CD8-positive, alpha-beta memory T cell (primary cell): ENCODE results near the gene MKLN1. TPM values are rescaled to one million over a fixed set of nuclear protein-coding genes. Genes with fewer than 3 reads are reported as not detected.

ENCODE experiments used
- CTCF ChIA-PET: fragments of 350-600 bp; sonication (Branson Sonifier 250); formaldehyde crosslinking; loops from one replicate; lab custom pipeline; 2021; ENCODE audit warnings: antibody characterized with exemption; lab: Charles Lee
- POLR2A ChIA-PET: fragments of 350-600 bp; sonication (Branson Sonifier 250); formaldehyde crosslinking; loops from one replicate; lab custom pipeline; 2021; ENCODE audit warnings: antibody characterized with exemption; lab: Charles Lee
- DNase-seq, 5 donors: peaks; one replicate each; pipeline versions ENCODE4 v3.0.0 to v3.0.0-alpha.2; 2020 to 2022; ENCODE audit warnings: mixed read lengths in 1 of 5
- H3K27ac ChIP-seq: one replicate; pipeline ENCODE4 v1.7.0; 2013; ENCODE audit warnings: low read depth, mild to moderate bottlenecking, low read length, moderate library complexity
- H3K27me3 ChIP-seq: 2 replicates; pipeline ENCODE4 v1.7.0; 2013; ENCODE audit warnings: low read length, mild to moderate bottlenecking; ENCODE audit not compliant: insufficient read depth, poor library complexity, severe bottlenecking
- H3K36me3 ChIP-seq: 2 replicates; pipeline ENCODE4 v1.7.0; 2013; ENCODE audit warnings: mild to moderate bottlenecking, low read length, moderate library complexity; ENCODE audit not compliant: insufficient read depth
- H3K4me1 ChIP-seq: 2 replicates; pipeline ENCODE4 v1.7.0; 2013; ENCODE audit warnings: mild to moderate bottlenecking, low read length, moderate library complexity; ENCODE audit not compliant: insufficient read depth
- H3K4me3 ChIP-seq: 2 replicates; pipeline ENCODE4 v1.7.0; 2013; ENCODE audit warnings: mild to moderate bottlenecking, low read length
- H3K9me3 ChIP-seq: 2 replicates; pipeline ENCODE4 v1.7.0; 2013; ENCODE audit warnings: mild to moderate bottlenecking, low read length
- H3K27ac Mint-ChIP-seq, 8 donors: one replicate each; pipeline ENCODE4 v1.8.0; 2020 to 2021; ENCODE audit warnings: mixed read lengths in 8 of 8, mild to moderate bottlenecking in 6 of 8, inconsistent platforms in 3 of 8, moderate library complexity in 3 of 8
- H3K27me3 Mint-ChIP-seq, 2 donors: one replicate each; pipeline ENCODE4 v1.8.0; 2020 to 2021; ENCODE audit warnings: mixed read lengths in 2 of 2, mild to moderate bottlenecking in 1 of 2, moderate library complexity in 1 of 2
- H3K36me3 Mint-ChIP-seq, 3 donors: one replicate each; pipeline ENCODE4 v1.8.0; 2020 to 2021; ENCODE audit warnings: mixed read lengths in 3 of 3, inconsistent platforms in 1 of 3, mild to moderate bottlenecking in 1 of 3
- H3K4me1 Mint-ChIP-seq, 3 donors: one replicate each; pipeline ENCODE4 v1.8.0; 2020 to 2021; ENCODE audit warnings: mixed read lengths in 3 of 3, inconsistent platforms in 1 of 3, mild to moderate bottlenecking in 1 of 3
- H3K4me3 Mint-ChIP-seq, 7 donors: one replicate each; pipeline ENCODE4 v1.8.0; 2020 to 2021; ENCODE audit warnings: mixed read lengths in 7 of 7, mild to moderate bottlenecking in 6 of 7, moderate library complexity in 4 of 7, inconsistent platforms in 2 of 7
- H3K9me3 Mint-ChIP-seq, 5 donors: one replicate each; pipeline ENCODE4 v1.8.0; 2020 to 2022; ENCODE audit warnings: mixed read lengths in 5 of 5, mild to moderate bottlenecking in 3 of 5, moderate library complexity in 2 of 5, inconsistent platforms in 1 of 5
- polyA plus RNA-seq: library from polyadenylated mRNA; unstranded; fragments of 300-500 nt; fragmentation: Illumina TruSeq; gene quantifications from one replicate; pipeline ENCODE4 v1.2.3, GENCODE V29; 2021
- total RNA-seq, 2 experiments: library from RNA; stranded (reverse); gene quantifications; one replicate each; pipeline ENCODE4 v1.2.3, GENCODE V29; 2021

The MKLN1 gene
- total and polyA plus RNA-seq, 3 experiments from 2014 or later, result 21.8 to 34.0 (median 31.0) TPM

DNA sequence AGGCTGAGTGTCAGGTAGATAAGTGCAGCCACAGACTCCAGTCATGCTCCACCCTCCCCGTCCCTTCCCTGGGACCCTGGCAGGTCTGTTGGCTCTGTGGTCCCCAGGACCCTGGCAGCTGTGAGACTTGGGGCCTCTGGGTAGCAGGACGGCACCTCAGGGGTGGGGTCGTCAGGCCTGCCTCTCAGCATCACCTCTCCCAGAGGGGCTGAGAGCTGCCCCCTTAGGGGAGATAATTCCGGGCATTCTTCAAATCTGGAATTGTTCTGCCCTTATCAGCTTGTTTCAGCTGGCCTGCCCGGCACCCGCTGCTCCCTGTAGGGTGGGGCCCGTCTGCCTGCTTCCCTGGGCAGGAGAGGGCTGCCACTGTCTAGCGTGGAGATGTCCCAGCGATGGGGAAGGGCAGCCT, 205.5 kb downstream of the MKLN1 start:
- Mint-ChIP-seq H3K9me3 (no peaks in the 10 kb centered on the region), H3K4me3 (no peak overlapping the region), H3K4me1 (no peaks in the 10 kb centered on the region), H3K27ac (no peak overlapping the region), H3K36me3 (peaks cover 0 to 4% (median 0%) of the 10 kb centered on the region in 3 donors), H3K27me3 (peaks cover 6 to 7% of the 10 kb centered on the region in 2 donors)
- ChIA-PET CTCF (interaction anchor here (1.0 to 1.2 kb wide), 2 partner anchors 21 to 26 kb away, joined by 3 read pairs; no protein-coding TSS in a partner anchor), POLR2A (no interaction called here)
- no peak overlapping the region for H3K27ac ChIP-seq
- no peaks in the 10 kb centered on the region for H3K4me1 ChIP-seq
- no peaks in the 10 kb centered on the region for H3K36me3 ChIP-seq
- no peaks in the 10 kb centered on the region for H3K27me3 ChIP-seq
- DNase-seq, result no peak
- H3K4me3 ChIP-seq, result no peak overlapping the region
- no peaks in the 10 kb centered on the region for H3K9me3 ChIP-seq

DNA sequence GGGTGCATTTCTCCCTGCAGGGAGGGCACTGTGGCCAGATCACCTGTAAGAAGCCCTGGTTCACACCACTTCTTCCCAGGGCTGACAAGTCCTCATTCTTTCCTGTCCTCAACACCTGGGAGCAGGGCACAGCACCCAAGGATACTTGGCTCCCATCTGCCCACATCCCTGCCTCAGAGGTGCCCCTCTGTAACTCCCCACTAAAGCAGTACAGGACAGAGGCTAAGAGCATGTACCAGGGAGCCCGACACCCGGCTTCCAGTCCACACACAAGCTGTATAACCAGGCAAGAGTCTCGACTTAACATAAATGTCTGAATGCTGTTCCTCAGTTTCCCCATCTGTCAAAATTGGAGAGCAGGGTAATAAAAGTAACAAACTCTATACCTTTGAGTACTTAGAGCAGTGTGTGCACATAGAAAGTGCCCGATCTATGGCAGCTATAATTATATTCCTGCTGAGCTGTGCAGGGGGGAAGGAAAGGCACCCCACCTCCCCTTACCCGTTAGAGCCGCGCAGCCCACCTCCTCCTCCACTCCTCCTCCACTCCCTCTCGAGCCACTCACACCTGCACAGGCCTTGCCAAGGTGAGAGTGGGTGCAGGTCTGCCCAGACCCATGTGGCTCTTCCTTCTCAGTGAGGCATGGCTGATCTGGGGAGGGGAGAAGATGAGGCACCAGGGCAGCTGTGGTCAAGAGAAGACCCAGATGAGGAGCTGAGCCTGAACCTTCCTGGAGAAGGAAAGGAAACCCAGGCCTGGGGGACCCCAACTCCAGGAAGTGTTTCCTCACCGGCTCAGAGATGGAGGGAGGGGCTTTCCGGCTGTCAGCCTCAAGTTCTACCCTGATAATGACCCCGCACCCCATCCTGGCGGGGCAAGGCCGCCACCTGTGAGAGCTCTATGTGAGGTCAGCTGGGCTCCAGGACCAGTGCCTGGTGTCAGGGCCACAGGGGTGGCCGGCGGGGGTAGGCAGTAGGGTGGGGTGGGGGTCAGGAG, 206.2 kb downstream of the MKLN1 start:
- Mint-ChIP-seq H3K27me3 (peaks cover 3 to 4% of the 10 kb centered on the region in 2 donors), H3K9me3 (no peaks in the 10 kb centered on the region), H3K4me3 (no peak overlapping the region), H3K4me1 (no peaks in the 10 kb centered on the region), H3K36me3 (peaks cover 0 to 2% (median 0%) of the 10 kb centered on the region in 3 donors), H3K27ac (no peak overlapping the region)
- H3K9me3 ChIP-seq, result no peaks in the 10 kb centered on the region
- H3K36me3 ChIP-seq, result no peaks in the 10 kb centered on the region
- no peaks in the 10 kb centered on the region for H3K4me1 ChIP-seq
- ChIA-PET CTCF (interaction anchor here (1.0 to 1.2 kb wide), 2 partner anchors 21 to 27 kb away, joined by 3 read pairs; no protein-coding TSS in a partner anchor), POLR2A (no interaction called here)
- DNase-seq, result no peak
- H3K4me3 ChIP-seq, result no peak overlapping the region
- no peak overlapping the region for H3K27ac ChIP-seq
- H3K27me3 ChIP-seq, result no peaks in the 10 kb centered on the region

DNA sequence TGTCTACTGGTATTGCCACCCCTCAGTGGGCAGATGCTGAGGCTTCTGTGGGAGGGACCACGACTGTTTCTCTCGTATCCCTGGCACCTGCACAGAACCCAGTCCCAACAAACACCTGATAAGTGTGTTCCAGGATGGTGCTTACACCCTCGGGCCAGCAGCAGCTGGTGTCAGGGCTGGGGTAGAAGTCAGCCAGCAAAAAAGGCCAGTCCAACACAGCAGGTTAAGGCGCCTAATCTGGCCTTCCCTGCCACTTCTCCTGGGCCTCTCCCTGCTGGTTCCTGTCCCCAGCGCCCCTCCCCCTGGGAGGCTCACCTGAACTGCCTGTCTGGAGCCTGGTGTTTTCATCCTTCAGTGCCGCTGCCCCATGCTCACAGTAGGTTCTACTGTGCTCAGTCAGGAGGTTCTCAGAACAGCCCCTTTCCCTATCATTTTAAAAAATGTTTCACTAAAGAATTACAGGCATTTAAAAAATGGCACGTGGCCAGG, 208.7 kb downstream of the MKLN1 start:
- ChIA-PET CTCF (interaction anchor here (1.4 kb wide), 1 partner anchor 10 kb away, joined by 5 read pairs; no protein-coding TSS in a partner anchor), POLR2A (no interaction called here)
- Mint-ChIP-seq H3K4me3 (no peak overlapping the region), H3K9me3 (no peaks in the 10 kb centered on the region), H3K27ac (no peak overlapping the region), H3K36me3 (peaks cover 0 to 2% (median 0%) of the 10 kb centered on the region in 3 donors), H3K4me1 (no peaks in the 10 kb centered on the region), H3K27me3 (no peaks in the 10 kb centered on the region)
- Histone ChIP-seq H3K4me3 (no peak overlapping the region), H3K9me3 (no peaks in the 10 kb centered on the region), H3K36me3 (no peaks in the 10 kb centered on the region), H3K27ac (no peak overlapping the region), H3K4me1 (no peaks in the 10 kb centered on the region), H3K27me3 (no peaks in the 10 kb centered on the region)
- DNase-seq, result no peak

DNA sequence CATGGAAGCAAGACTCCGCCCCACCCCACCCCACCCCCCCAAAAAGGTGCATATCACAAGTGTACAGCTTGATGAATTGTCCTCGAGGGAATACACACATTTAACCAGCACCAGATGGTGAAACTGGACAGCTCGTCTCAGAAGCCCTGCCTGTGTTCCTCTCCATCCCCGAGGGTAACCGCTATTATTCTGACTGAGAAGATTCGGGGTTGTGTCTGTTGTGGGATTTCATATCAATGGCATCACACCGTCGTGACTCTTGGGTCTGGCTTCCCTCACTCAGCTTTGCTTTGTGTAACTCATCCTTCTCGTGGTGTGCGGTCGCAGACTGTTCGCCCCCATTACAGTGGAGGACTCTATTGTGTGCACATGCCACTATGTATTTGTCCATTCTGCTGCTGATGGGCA, 209.9 kb downstream of the MKLN1 start:
- Histone ChIP-seq H3K4me1 (no peaks in the 10 kb centered on the region), H3K36me3 (no peaks in the 10 kb centered on the region), H3K27ac (no peak overlapping the region), H3K27me3 (no peaks in the 10 kb centered on the region), H3K9me3 (no peaks in the 10 kb centered on the region), H3K4me3 (no peak overlapping the region)
- Mint-ChIP-seq H3K9me3 (no peaks in the 10 kb centered on the region), H3K36me3 (peaks cover 0 to 2% (median 0%) of the 10 kb centered on the region in 3 donors), H3K27me3 (no peaks in the 10 kb centered on the region), H3K4me3 (no peak overlapping the region), H3K4me1 (no peaks in the 10 kb centered on the region), H3K27ac (peak overlapping the region in 1 of 8 donors; percentile 23)
- CTCF ChIA-PET, result interaction anchor here (2.0 kb wide), 1 partner anchor 9 kb away, joined by 8 read pairs; no protein-coding TSS in a partner anchor
- no peak for DNase-seq
- POLR2A ChIA-PET, result no interaction called here

DNA sequence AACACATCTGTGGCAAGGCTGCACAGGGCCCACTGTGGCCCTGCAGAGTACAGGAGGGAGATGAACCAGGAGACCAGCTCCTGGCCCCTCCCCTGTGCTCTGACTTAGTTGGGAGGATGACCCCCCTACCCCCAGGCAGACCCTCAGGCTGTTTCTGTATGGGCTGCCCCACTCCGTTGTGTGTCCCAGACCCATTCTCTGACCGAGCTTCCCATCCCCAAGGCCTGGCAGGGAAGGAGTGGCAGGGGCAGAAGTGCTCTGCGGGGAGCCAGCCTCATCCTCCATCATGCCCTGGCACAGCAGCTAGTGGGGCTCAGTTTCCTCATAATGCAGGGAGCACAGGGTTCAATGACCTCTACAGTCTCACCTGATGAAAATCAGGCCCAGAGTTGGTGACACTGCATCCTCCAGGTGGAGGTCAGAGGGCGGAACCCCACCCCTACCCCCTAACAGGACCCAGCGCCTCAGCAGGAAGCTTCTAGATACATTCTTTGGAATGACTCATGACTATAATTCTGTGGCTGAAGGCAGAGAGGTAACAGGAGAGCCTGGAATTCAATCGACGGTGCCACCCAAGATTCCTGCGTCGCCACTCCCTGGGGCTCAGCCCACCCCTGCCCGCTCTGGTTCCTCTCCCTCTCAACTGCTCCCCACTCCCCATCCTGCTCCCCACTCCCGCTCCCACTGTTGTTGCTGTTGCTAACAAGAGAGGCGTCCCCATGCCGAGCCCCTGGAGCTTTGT, 210.6 kb downstream of the MKLN1 start:
- H3K27me3 Mint-ChIP-seq, result no peaks in the 10 kb centered on the region
- H3K36me3 Mint-ChIP-seq, result no peaks in the 10 kb centered on the region
- no peak overlapping the region for H3K4me3 Mint-ChIP-seq
- H3K4me1 Mint-ChIP-seq, result no peaks in the 10 kb centered on the region
- H3K9me3 ChIP-seq, result no peaks in the 10 kb centered on the region
- ChIA-PET CTCF (interaction anchor here (2.0 kb wide), 1 partner anchor 9 kb away, joined by 8 read pairs; no protein-coding TSS in a partner anchor), POLR2A (no interaction called here)
- H3K4me3 ChIP-seq, result no peak overlapping the region
- no peaks in the 10 kb centered on the region for H3K4me1 ChIP-seq
- no peaks in the 10 kb centered on the region for H3K9me3 Mint-ChIP-seq
- no peaks in the 10 kb centered on the region for H3K27me3 ChIP-seq
- H3K27ac ChIP-seq, result no peak overlapping the region
- H3K27ac Mint-ChIP-seq, result peak overlapping the region in 1 of 8 donors; percentile 23
- H3K36me3 ChIP-seq, result no peaks in the 10 kb centered on the region
- no peak for DNase-seq

DNA sequence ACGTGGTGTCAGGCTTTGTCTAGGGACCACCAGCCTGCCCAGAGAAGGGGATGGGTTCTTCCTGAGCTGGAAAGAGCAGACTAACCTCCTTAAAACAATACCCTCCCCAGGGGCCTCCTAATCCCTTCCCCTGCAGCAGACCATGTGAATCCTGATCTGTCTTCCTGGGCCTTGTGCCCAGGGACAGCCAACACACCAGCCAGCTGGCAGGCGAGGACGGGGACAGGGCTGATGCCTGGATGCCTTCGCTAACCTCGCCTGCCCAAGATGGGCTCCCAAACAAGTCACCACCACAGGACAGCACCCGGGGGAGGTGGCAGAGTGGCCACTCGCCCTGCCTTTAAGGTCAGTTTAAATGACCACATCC, 211.1 kb downstream of the MKLN1 start:
- no peak overlapping the region for H3K27ac ChIP-seq
- ChIA-PET CTCF (interaction anchor here (2.0 kb wide), 1 partner anchor 8 kb away, joined by 8 read pairs; no protein-coding TSS in a partner anchor), POLR2A (no interaction called here)
- Mint-ChIP-seq H3K27me3 (no peaks in the 10 kb centered on the region), H3K9me3 (no peaks in the 10 kb centered on the region), H3K27ac (no peak overlapping the region), H3K36me3 (no peaks in the 10 kb centered on the region), H3K4me3 (no peak overlapping the region), H3K4me1 (no peaks in the 10 kb centered on the region)
- H3K36me3 ChIP-seq, result no peaks in the 10 kb centered on the region
- no peaks in the 10 kb centered on the region for H3K4me1 ChIP-seq
- H3K9me3 ChIP-seq, result no peaks in the 10 kb centered on the region
- no peak overlapping the region for H3K4me3 ChIP-seq
- DNase-seq, result no peak
- no peaks in the 10 kb centered on the region for H3K27me3 ChIP-seq

DNA sequence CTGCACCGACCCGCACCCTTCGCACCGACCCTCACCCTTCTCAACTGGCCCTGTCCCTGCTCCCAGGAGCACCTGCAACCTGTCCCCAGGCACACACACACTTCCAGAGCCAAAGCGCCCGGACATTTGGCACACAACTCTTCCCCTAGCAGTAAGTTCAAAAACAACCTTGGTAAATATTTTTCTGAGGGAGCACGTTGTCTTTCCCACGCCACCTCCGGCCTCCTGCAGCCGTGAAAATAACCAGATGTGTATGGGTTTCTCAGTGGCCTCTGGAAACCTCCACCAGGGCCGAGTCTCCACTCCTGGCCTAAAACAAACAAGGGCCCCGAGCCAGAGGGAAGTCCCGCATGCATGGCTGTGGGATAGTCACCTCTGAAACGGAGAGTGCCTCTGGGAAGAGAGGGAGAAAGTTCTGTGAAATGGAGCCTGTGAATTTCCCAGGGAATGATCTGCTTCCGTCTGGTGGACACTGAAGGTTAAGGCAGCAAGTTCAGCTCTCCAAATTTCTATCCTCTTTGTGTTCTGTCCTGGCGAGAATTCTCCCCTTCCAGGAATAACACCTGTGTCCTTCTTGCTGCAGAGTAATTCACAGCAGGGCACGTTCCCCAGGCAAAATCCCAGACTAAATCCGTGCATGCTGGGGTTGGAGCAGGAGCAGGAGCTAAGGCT, 213.0 kb downstream of the MKLN1 start:
- H3K4me3 ChIP-seq, result no peak overlapping the region
- Mint-ChIP-seq H3K27me3 (peaks cover 4 to 6% of the 10 kb centered on the region in 2 donors), H3K4me3 (no peak overlapping the region), H3K27ac (no peak overlapping the region), H3K4me1 (peaks cover 0 to 7% (median 2%) of the 10 kb centered on the region in 3 donors), H3K9me3 (no peaks in the 10 kb centered on the region), H3K36me3 (no peaks in the 10 kb centered on the region)
- no peaks in the 10 kb centered on the region for H3K27me3 ChIP-seq
- POLR2A ChIA-PET, result no interaction called here
- no peak for DNase-seq
- no peaks in the 10 kb centered on the region for H3K9me3 ChIP-seq
- H3K4me1 ChIP-seq, result no peaks in the 10 kb centered on the region
- H3K27ac ChIP-seq, result no peak overlapping the region
- CTCF ChIA-PET, result no interaction called here
- H3K36me3 ChIP-seq, result no peaks in the 10 kb centered on the region
